Right ventricle myocardium superior (tissue), 1 donor: ENCODE results near the gene EFHB. TPM values are rescaled to one million over a fixed set of nuclear protein-coding genes. Genes with fewer than 3 reads are reported as not detected.
"Not testable (repeated sequence)": the region's sequence is repeated elsewhere in the genome, so short reads cannot be mapped to it uniquely, and the experiment has no call there.

Source experiments
- ATAC-seq: fragments of 200-7000 bp; cut with Tn5 transposase; one replicate; pipeline ENCODE4 v1.9.1; 2020; ENCODE audit warnings: mild to moderate bottlenecking; ENCODE audit not compliant: poor library complexity
- DNase-seq: peaks from one replicate; pipeline ENCODE4 v3.0.0-alpha.2; 2020
- intact Hi-C: fragments of 100-400 bp; cut with DNase I; formaldehyde crosslinking; loops from one replicate; pipeline ENCODE4 v1.11.2; 2022
- total RNA-seq: library from RNA; stranded (reverse); fragmentation: NEBNext Ultra II Directional; extraction: Animal tissue kit (Norgen Biotek cat#: 25700); gene quantifications from one replicate; pipeline ENCODE4 v1.2.1, GENCODE V29; 2021
- donor health status: DM: no; HTN: yes; CAD: no; lungs with severe emphysema.

Gene EFHB
- total RNA-seq, 1 donor from 2014 or later: not detected

DNA sequence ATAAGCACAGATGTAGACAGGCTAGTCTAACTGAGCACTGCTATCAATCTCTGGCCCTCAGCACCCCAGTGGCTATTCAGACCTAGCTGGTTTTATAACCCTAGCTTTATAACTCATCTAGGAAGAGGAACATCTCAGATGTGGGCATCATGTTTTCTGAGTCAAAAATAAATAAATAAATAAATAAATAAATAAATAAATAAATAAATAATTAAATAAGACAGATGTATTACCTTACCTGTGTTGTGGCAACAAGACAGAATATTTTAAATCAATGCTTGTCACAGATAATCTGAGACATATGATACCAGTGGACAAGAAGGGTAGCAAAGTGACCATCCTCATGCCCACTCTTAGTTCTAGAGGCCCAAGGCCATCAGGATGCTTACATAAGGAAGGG lies 52.2 kb downstream of the EFHB start:
- intact Hi-C loops: loop anchor here (10.0 kb wide), 1 partner anchor 313 kb away; no protein-coding TSS in a partner anchor
- ATAC-seq (no peak), DNase-seq (no peak)

DNA sequence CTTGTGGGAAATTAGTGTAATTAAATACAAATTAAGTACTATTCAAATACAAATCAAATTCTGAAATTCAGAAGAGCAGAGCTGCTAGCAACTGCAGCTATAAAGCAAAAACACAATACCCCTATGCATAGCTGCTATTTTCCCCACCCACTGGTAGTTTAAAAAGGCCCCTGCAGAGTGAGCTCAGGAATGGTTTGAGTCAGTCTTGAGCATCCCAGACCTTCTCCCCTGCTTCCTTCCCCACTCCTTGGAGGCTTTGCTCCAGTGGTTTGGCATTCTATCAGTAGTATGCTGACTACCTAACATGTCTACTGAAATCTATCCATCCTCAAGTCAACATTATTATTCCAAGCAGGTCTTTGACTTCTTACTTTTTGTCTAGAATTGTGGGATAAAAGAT lies 53.0 kb downstream of the EFHB start:
- intact Hi-C loops: loop anchor here (10.0 kb wide), 1 partner anchor 314 kb away; no protein-coding TSS in a partner anchor

GRCh38 chr3:19877656-19878055 lies 56.4 kb downstream of the EFHB start:
- no peak for DNase-seq
- no peak for ATAC-seq
- intact Hi-C loops: no loop called here

More for the DNA sequence above, 53.0 kb downstream of the EFHB start:
- ATAC-seq (no peak), DNase-seq (no peak)

DNA sequence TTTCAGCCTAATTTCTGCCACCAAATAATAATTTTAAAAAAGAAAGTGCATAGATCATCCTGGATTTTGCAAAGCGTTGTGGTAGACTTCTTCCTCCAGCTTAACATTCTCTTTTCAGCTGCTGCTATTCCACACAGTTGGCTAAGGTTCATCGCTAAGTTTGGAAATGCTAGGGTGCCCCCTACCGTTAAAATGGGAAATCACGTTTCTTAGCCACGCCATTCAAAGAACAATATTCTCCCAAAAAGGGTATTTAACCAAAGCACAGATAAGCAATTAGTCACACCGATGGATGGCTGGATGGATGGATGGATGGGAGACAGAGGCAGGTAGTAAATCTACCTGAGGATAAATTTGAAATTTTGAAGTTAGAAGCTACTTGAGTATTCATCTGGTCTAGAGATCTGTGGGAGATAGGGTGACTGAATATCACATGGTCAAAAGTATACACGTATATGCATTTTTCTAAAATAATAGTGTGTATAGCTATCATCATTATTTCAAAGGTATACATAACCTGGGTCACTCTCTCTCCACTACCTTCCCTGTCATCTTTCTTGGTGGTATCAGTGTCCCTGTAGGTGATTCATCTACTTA lies 67.2 kb downstream of the EFHB start:
- no peak for DNase-seq

DNA sequence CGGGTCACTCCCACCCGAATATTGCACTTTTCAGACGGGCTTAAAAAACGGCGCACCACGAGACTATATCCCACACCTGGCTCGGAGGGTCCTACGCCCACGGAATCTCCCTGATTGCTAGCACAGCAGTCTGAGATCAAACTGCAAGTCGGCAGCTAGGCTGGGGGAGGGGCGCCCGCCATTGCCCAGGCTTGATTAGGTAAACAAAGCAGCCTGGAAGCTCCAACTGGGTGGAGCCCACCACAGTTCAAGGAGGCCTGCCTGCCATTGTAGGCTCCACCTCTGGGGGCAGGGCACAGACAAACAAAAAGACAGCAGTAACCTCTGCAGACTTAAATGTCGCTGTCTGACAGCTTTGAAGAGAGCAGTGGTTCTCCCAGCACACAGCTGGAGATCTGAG lies 78.7 kb downstream of the EFHB start:
- intact Hi-C loops, ATAC-seq, DNase-seq: not testable (repeated sequence)

More for the DNA sequence above, 67.2 kb downstream of the EFHB start:
- intact Hi-C loops: no loop called here
- peak; percentile 60 for ATAC-seq

DNA sequence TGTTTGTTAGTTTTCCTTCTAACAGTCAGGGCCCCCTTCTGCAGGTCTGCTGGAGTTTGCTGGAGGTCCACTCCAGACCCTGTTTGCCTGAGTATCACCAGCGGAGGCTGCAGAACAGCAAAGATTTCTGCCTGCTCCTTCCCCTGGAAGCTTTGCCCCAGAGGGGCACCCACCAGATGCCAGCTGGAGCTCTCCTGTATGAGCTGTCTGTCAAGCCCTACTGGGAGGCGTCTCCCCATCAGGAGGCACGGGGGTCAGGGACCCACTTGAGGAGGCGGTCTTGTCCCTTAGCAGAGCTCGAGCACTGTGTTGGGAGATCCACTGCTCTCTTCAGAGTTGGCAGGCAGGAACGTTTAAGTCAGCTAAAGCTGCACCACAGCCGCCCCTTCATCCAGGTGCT lies 87.4 kb downstream of the EFHB start:
- ATAC-seq, intact Hi-C loops, DNase-seq: not testable (repeated sequence)

Other genes with a start within 250 kb of the EFHB start
- gene RAB5A, start 12.9 kb upstream of the EFHB start, total RNA-seq: 52.6 TPM
- gene PP2D1, start 78.0 kb upstream of the EFHB start, total RNA-seq: not detected
- 117 TPM for gene KAT2B, start 106.2 kb upstream of the EFHB start, total RNA-seq